ENCODE measurements around the gene PCNT. TPM values are rescaled to one million over a fixed set of nuclear protein-coding genes. Genes with fewer than 3 reads are reported as not detected.

PCNT gene
- total and polyA plus RNA-seq, 4 donors: 6.4 to 33.0 (median 26.2) TPM

- no peaks in the 10 kb centered on the region for H3K4me1 ChIP-seq (ENCODE audit: control insufficient read depth in 1 of 2, insufficient read depth in 2 of 2, low read length in 2 of 2)
- H3K27me3 ChIP-seq (ENCODE audit: control insufficient read depth in 1 of 2, insufficient read depth in 2 of 2, low read length in 1 of 2): no peaks in the 10 kb centered on the region
- DNase-seq: peak; percentile 90 to 95
- H3K9me3 ChIP-seq (ENCODE audit: control insufficient read depth, low read length): no peaks in the 10 kb centered on the region
- no peaks in the 10 kb centered on the region for H3K36me3 ChIP-seq (ENCODE audit: control insufficient read depth in 1 of 2, insufficient read depth in 2 of 2, low read length in 1 of 2)
- 1% methylated on average over 74 to 98 of the region's 98 CpGs for WGBS, 2 donors
- peak overlapping the region; percentile 80 to 95 for H3K4me3 ChIP-seq (ENCODE audit: low read length in 2 of 2)
- intact Hi-C loops (cut with DNase I): loop anchor here (2.0 to 5.0 kb wide), 4 partner anchors 37 to 142 kb away; partner anchors contain the start of genes YBEY (in 2 of the 2), LSS (in 1 of the 2), MCM3AP (in 1 of the 2) and SPATC1L (in 1 of the 2)
- peak overlapping the region in 1 of 2 donors; percentile 87 for H3K27ac ChIP-seq (ENCODE audit: low read depth in 1 of 2, low read length in 2 of 2)
- ATAC-seq (ENCODE audit: low FRiP score): peak; percentile 95
Observed at GRCh38 chr21:46324390-46325072, 575 bp downstream of the PCNT start.

- Histone ChIP-seq H3K27me3 (ENCODE audit: control insufficient read depth in 1 of 2, insufficient read depth in 2 of 2, low read length in 1 of 2) (no peaks in the 10 kb centered on the region), H3K4me3 (ENCODE audit: low read length in 2 of 2) (peak overlapping the region; percentile 67 to 80), H3K9me3 (ENCODE audit: control insufficient read depth, low read length) (no peaks in the 10 kb centered on the region), H3K36me3 (ENCODE audit: control insufficient read depth in 1 of 2, insufficient read depth in 2 of 2, low read length in 1 of 2) (peaks cover 0 to 1% of the 10 kb centered on the region in 2 donors), H3K4me1 (ENCODE audit: control insufficient read depth in 1 of 2, insufficient read depth in 2 of 2, low read length in 2 of 2) (no peaks in the 10 kb centered on the region), H3K27ac (ENCODE audit: low read depth in 1 of 2, low read length in 2 of 2) (peak overlapping the region in 1 of 2 donors; percentile 62)
- DNase-seq (peak; percentile 59 to 82), ATAC-seq (ENCODE audit: low FRiP score) (no peak)
- 10% methylated on average over 41 to 43 of the region's 43 CpGs for WGBS, 2 donors
- intact Hi-C loops (cut with DNase I): loop anchor here in 1 of 2 donors (2.0 kb wide), 1 partner anchor 38 kb away; the partner anchor contains the start of gene YBEY
Observed at GRCh38 chr21:46325073-46325912, 1.3 kb downstream of the PCNT start.

GRCh38 chr21:46326110-46326703, 2.3 kb downstream of the PCNT start:
- peaks cover 0 to 1% of the 10 kb centered on the region in 2 donors for H3K36me3 ChIP-seq (ENCODE audit: control insufficient read depth in 1 of 2, insufficient read depth in 2 of 2, low read length in 1 of 2)
- ATAC-seq (ENCODE audit: low FRiP score) (no peak), DNase-seq (no peak)
- H3K27me3 ChIP-seq (ENCODE audit: control insufficient read depth in 1 of 2, insufficient read depth in 2 of 2, low read length in 1 of 2): no peaks in the 10 kb centered on the region
- H3K27ac ChIP-seq (ENCODE audit: low read depth in 1 of 2, low read length in 2 of 2): no peak overlapping the region
- no peak overlapping the region for H3K4me3 ChIP-seq (ENCODE audit: low read length in 2 of 2)
- H3K9me3 ChIP-seq (ENCODE audit: control insufficient read depth, low read length): no peaks in the 10 kb centered on the region
- H3K4me1 ChIP-seq (ENCODE audit: control insufficient read depth in 1 of 2, insufficient read depth in 2 of 2, low read length in 2 of 2): no peaks in the 10 kb centered on the region
- intact Hi-C loops (cut with DNase I): no loop called here
- 95% methylated on average over 15 of the region's 15 CpGs for WGBS, 2 donors

GRCh38 chr21:46327711-46328110, 3.8 kb downstream of the PCNT start:
- intact Hi-C loops (cut with DNase I): no loop called here
- no peaks in the 10 kb centered on the region for H3K27me3 ChIP-seq (ENCODE audit: control insufficient read depth in 1 of 2, insufficient read depth in 2 of 2, low read length in 1 of 2)
- no peak for ATAC-seq (ENCODE audit: low FRiP score)
- H3K4me1 ChIP-seq (ENCODE audit: control insufficient read depth in 1 of 2, insufficient read depth in 2 of 2, low read length in 2 of 2): no peaks in the 10 kb centered on the region
- no peak for DNase-seq
- H3K27ac ChIP-seq (ENCODE audit: low read depth in 1 of 2, low read length in 2 of 2): no peak overlapping the region
- whole genome bisulfite sequencing, 2 donors: 80 to 92% methylated on average over 4 of the region's 4 CpGs
- no peaks in the 10 kb centered on the region for H3K9me3 ChIP-seq (ENCODE audit: control insufficient read depth, low read length)
- H3K4me3 ChIP-seq (ENCODE audit: low read length in 2 of 2): no peak overlapping the region
- peaks cover 0 to 1% of the 10 kb centered on the region in 2 donors for H3K36me3 ChIP-seq (ENCODE audit: control insufficient read depth in 1 of 2, insufficient read depth in 2 of 2, low read length in 1 of 2)

- ATAC-seq (ENCODE audit: low FRiP score) (no peak), DNase-seq (no peak)
- intact Hi-C loops (cut with DNase I): no loop called here
- H3K9me3 ChIP-seq (ENCODE audit: control insufficient read depth, low read length): no peaks in the 10 kb centered on the region
- H3K4me3 ChIP-seq (ENCODE audit: low read length in 2 of 2): no peak overlapping the region
- H3K4me1 ChIP-seq (ENCODE audit: control insufficient read depth in 1 of 2, insufficient read depth in 2 of 2, low read length in 2 of 2): no peaks in the 10 kb centered on the region
- H3K27me3 ChIP-seq (ENCODE audit: control insufficient read depth in 1 of 2, insufficient read depth in 2 of 2, low read length in 1 of 2): no peaks in the 10 kb centered on the region
- H3K27ac ChIP-seq (ENCODE audit: low read depth in 1 of 2, low read length in 2 of 2): no peak overlapping the region
- H3K36me3 ChIP-seq (ENCODE audit: control insufficient read depth in 1 of 2, insufficient read depth in 2 of 2, low read length in 1 of 2): peaks cover 0 to 1% of the 10 kb centered on the region in 2 donors
- WGBS, 2 donors: 78 to 79% methylated on average over 5 of the region's 5 CpGs
Observed at GRCh38 chr21:46328151-46328550, 4.2 kb downstream of the PCNT start.

- 95% methylated on average over 2 of the region's 2 CpGs for WGBS, 2 donors
- H3K36me3 ChIP-seq (ENCODE audit: control insufficient read depth in 1 of 2, insufficient read depth in 2 of 2, low read length in 1 of 2): peaks cover 0 to 3% of the 10 kb centered on the region in 2 donors
- no peaks in the 10 kb centered on the region for H3K4me1 ChIP-seq (ENCODE audit: control insufficient read depth in 1 of 2, insufficient read depth in 2 of 2, low read length in 2 of 2)
- no peak overlapping the region for H3K27ac ChIP-seq (ENCODE audit: low read depth in 1 of 2, low read length in 2 of 2)
- ATAC-seq (ENCODE audit: low FRiP score) (no peak), DNase-seq (no peak)
- H3K27me3 ChIP-seq (ENCODE audit: control insufficient read depth in 1 of 2, insufficient read depth in 2 of 2, low read length in 1 of 2): no peaks in the 10 kb centered on the region
- no peak overlapping the region for H3K4me3 ChIP-seq (ENCODE audit: low read length in 2 of 2)
- no peaks in the 10 kb centered on the region for H3K9me3 ChIP-seq (ENCODE audit: control insufficient read depth, low read length)
- intact Hi-C loops (cut with DNase I): no loop called here
Observed at GRCh38 chr21:46329796-46330195, 5.8 kb downstream of the PCNT start.

- intact Hi-C loops (cut with DNase I): no loop called here
- Histone ChIP-seq H3K27me3 (ENCODE audit: control insufficient read depth in 1 of 2, insufficient read depth in 2 of 2, low read length in 1 of 2) (no peaks in the 10 kb centered on the region), H3K27ac (ENCODE audit: low read depth in 1 of 2, low read length in 2 of 2) (no peak overlapping the region), H3K9me3 (ENCODE audit: control insufficient read depth, low read length) (no peaks in the 10 kb centered on the region), H3K36me3 (ENCODE audit: control insufficient read depth in 1 of 2, insufficient read depth in 2 of 2, low read length in 1 of 2) (peaks cover 3 to 6% of the 10 kb centered on the region in 2 donors), H3K4me1 (ENCODE audit: control insufficient read depth in 1 of 2, insufficient read depth in 2 of 2, low read length in 2 of 2) (no peaks in the 10 kb centered on the region), H3K4me3 (ENCODE audit: low read length in 2 of 2) (no peak overlapping the region)
- no peak for ATAC-seq (ENCODE audit: low FRiP score)
- 91 to 95% methylated on average over 12 of the region's 12 CpGs for WGBS, 2 donors
- DNase-seq: peak; percentile 8 to 19
Observed at GRCh38 chr21:46334351-46335140, 10.6 kb downstream of the PCNT start.

- DNase-seq: peak; percentile 5 to 38
- WGBS, 2 donors: 90 to 94% methylated on average over 3 of the region's 3 CpGs
- no peak for ATAC-seq (ENCODE audit: low FRiP score)
- no peaks in the 10 kb centered on the region for H3K4me1 ChIP-seq (ENCODE audit: control insufficient read depth in 1 of 2, insufficient read depth in 2 of 2, low read length in 2 of 2)
- H3K36me3 ChIP-seq (ENCODE audit: control insufficient read depth in 1 of 2, insufficient read depth in 2 of 2, low read length in 1 of 2): peaks cover 3 to 4% of the 10 kb centered on the region in 2 donors
- H3K9me3 ChIP-seq (ENCODE audit: control insufficient read depth, low read length): no peaks in the 10 kb centered on the region
- intact Hi-C loops (cut with DNase I): no loop called here
- no peak overlapping the region for H3K27ac ChIP-seq (ENCODE audit: low read depth in 1 of 2, low read length in 2 of 2)
- no peaks in the 10 kb centered on the region for H3K27me3 ChIP-seq (ENCODE audit: control insufficient read depth in 1 of 2, insufficient read depth in 2 of 2, low read length in 1 of 2)
- H3K4me3 ChIP-seq (ENCODE audit: low read length in 2 of 2): no peak overlapping the region
Observed at GRCh38 chr21:46336603-46337002, 12.6 kb downstream of the PCNT start.

Data from aorta (tissue), 5 donors.